Measurements from ENCODE around the gene LRRC7.

The LRRC7 gene

DNA sequence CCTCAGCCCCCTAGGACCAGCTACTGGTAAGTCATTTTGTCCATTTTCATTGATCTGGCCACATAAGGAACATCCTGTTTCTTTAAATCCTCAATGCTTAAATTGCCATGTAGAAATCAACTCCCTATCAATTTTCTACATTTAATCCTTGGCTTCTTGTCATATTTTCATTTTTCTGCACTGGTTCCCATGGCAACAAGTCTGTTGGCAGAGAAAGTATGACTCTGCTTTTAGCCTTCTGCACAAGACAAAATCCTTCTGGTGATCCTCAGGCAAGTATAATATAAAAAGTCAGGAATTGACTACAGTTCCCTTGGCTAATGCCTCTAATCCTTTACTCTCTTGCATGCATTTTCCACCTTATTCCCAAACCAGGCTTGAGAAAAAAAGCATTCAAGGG is 572.6 kb downstream of the LRRC7 start:
- DNase-seq (ENCODE audit: extremely low read depth, low read depth) = peak; percentile 70
- TF ChIP-seq CTCF (IDR thresholded peaks at IDR 0.05; ENCODE audit: low read depth, low read length) = no peak

DNA sequence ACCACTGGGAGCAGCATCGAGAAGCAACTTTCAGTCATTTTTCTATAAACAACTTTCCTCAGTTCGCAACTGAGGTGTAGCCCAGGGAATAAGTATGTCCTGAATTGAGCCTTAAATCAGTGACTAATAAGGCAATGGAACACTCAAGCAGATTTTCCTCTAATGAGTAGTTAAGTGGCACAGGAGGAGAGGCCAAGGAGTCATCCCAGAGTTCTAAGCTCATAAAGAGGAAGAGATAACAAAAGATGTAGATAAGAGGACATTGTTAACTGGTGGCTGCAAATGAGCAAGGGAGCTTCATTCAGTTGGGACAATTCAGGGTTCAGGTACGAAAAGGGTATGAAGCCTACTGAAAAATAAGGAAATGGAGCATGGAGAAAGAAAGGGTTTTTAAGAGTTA is 573.2 kb downstream of the LRRC7 start:
- no peak for TF ChIP-seq CTCF (IDR thresholded peaks at IDR 0.05; ENCODE audit: low read depth, low read length)
- DNase-seq (ENCODE audit: extremely low read depth, low read depth) = no peak

DNA sequence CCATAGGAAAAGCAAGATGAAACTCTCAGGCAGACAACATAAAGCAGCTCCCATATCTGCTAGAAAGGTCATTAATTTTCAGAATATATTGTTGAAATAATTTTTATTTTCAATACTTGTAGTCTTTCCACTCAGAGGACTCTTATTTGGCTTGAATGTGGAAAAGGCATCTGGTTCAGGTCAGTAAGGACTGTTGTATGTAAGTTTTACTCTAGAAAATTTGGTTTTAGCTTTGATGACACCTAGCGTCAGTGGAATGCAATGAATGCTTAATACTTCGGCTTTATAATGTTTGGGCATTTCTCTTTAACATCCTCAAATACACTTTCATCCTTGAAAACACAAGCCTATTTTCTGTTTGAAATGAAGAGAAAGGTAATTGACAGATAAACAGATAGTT is 574.4 kb downstream of the LRRC7 start:
- peak; percentile 32 for TF ChIP-seq CTCF (IDR thresholded peaks at IDR 0.05; ENCODE audit: low read depth, low read length)
- DNase-seq (ENCODE audit: extremely low read depth, low read depth) = no peak

- DNase-seq (ENCODE audit: extremely low read depth, low read depth) = peak; percentile 20
- TF ChIP-seq CTCF (IDR thresholded peaks at IDR 0.05; ENCODE audit: low read depth, low read length) = peak; percentile 54
Measured at GRCh38 chr1:70143048-70143659, 575.4 kb downstream of the LRRC7 start.

- no peak for TF ChIP-seq CTCF (IDR thresholded peaks at IDR 0.05; ENCODE audit: low read depth, low read length)
- no peak for DNase-seq (ENCODE audit: extremely low read depth, low read depth)
Measured at GRCh38 chr1:70146488-70146887, 578.8 kb downstream of the LRRC7 start.

DNA sequence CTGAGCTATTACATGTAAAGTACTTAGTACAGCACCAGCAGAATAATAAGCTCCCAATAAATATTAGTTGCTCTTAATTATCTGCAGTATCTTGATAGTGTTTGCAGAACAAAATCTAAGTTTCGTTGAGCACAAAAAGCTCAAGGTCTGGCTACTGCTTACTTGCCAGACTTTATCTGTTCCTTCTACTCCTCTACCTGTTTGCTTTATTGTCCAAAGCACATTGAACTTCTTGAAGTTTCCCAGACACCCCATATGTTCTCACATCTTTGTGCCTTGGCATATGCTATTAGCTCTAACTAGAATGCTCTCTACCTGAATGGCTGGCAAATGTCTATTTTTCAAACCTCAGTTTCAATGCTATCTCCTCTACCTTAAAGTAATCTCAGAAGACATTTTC is 582.7 kb downstream of the LRRC7 start:
- no peak for DNase-seq (ENCODE audit: extremely low read depth, low read depth)
- TF ChIP-seq CTCF (IDR thresholded peaks at IDR 0.05; ENCODE audit: low read depth, low read length) = no peak

- DNase-seq (ENCODE audit: extremely low read depth, low read depth) = no peak
- TF ChIP-seq CTCF (IDR thresholded peaks at IDR 0.05; ENCODE audit: low read depth, low read length) = no peak
Measured at GRCh38 chr1:70153739-70154138, 586.0 kb downstream of the LRRC7 start.

All from AG09319 (cell line).